Measurements from ENCODE around the gene RHOV.
A peak's percentile ranks its signal among the peaks of the same experiment; 100 is the strongest.

DNA sequence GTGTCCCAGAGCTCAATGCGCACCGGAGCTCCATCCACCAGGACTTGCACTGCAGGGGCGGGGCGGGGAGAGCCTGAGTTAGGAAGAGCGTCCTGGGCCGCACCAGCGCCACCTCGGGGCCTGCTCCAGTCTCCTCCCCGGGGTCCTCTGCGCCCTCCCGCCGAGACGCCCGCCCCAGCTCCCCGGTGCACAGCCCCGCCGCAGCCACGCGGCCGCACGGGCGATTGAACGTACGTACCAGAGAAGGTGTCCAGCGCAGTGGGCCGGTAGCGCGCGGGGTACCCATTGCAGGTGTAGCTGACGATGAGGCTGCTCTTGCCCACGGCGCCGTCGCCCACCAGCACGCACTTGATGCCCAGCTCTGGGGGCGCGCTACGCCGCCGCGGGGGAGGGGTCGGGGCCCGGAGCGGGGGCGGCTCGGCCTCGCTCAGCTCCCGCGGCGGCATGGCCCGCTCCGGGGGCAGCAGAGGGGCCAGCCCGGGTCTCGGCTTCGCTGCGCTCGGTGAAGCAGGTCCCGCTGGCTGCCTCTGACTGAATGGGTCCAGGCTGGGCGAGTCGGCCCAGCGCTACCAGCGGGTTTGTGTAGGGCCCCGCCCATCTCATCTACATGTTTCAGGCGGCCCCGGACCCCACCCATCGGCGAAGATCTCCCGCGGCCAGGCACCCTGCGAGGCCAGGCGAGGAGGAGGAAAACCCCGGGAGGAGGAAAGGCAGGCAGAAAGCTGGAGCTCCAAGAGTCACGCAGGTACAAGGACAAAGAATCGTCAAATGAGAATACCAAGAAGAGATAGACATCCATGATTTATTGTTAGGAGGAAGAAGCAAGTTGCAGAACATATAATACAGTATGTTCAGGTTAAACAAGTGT lies at the start of gene RHOV:
- TF ChIP-seq, protein P1, sequence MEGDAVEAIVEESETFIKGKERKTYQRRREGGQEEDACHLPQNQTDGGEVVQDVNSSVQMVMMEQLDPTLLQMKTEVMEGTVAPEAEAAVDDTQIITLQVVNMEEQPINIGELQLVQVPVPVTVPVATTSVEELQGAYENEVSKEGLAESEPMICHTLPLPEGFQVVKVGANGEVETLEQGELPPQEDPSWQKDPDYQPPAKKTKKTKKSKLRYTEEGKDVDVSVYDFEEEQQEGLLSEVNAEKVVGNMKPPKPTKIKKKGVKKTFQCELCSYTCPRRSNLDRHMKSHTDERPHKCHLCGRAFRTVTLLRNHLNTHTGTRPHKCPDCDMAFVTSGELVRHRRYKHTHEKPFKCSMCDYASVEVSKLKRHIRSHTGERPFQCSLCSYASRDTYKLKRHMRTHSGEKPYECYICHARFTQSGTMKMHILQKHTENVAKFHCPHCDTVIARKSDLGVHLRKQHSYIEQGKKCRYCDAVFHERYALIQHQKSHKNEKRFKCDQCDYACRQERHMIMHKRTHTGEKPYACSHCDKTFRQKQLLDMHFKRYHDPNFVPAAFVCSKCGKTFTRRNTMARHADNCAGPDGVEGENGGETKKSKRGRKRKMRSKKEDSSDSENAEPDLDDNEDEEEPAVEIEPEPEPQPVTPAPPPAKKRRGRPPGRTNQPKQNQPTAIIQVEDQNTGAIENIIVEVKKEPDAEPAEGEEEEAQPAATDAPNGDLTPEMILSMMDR (IDR thresholded peaks at IDR 0.05) = peak in 2 of 4 experiments; percentile 33 to 37
- TF ChIP-seq POLR2A (IDR thresholded peaks at IDR 0.05) = peak; percentile 84

All from prostate gland (tissue), 2 donors.